Astrocyte (in vitro differentiated cells and primary cell): ENCODE measurements around the gene TMEM44.

Experiments used
- CTCF ChIP-seq: IDR thresholded peaks from 2 replicates; pipeline ENCODE4 v1.5.1; 2011; ENCODE audit warnings: low read depth, mild to moderate bottlenecking, inconsistent platforms, low read length, moderate library complexity; ENCODE audit not compliant: insufficient read depth
- EZH2 ChIP-seq: IDR thresholded peaks from 2 replicates; pipeline ENCODE4 v1.6.1; 2012; ENCODE audit warnings: mild to moderate bottlenecking, low read length, inconsistent platforms; ENCODE audit not compliant: insufficient read depth

- TF ChIP-seq CTCF (no peak), EZH2 (no peak)
These were observed 50.9 kb downstream of the TMEM44 start for GRCh38 chr3:194582196-194582905.
